A549 treated with CORT108297 at 1 μM for 4 hours (cell line): Measurements from ENCODE around the gene GNB1. TPM values are rescaled to one million over a fixed set of nuclear protein-coding genes. Genes with fewer than 3 reads are reported as not detected.

Source experiments
- total RNA-seq: library from RNA; stranded (reverse); fragments of 200-300 nt; extraction: Qiagen RNA extraction; gene quantifications from 5 replicates; pipeline ENCODE4 v1.2.3, GENCODE V29; 2022

Gene GNB1
- 161 to 208 TPM (median 194 TPM) in 5 replicates for total RNA-seq

GRCh38 chr1:1890506-1891348 lies at the start of gene GNB1:
Gene GNB1, minus strand, starts transcription at chr1:1891087. Its CDS starts 65,634 bp downstream, at chr1:1825453.

GRCh38 chr1:1918901-1919303 lies 28.0 kb upstream of the GNB1 start, which contains the start of gene TMEM52:
Gene TMEM52, minus strand, starts transcription at chr1:1919279. Its CDS starts 14 bp downstream, at chr1:1919265.

DNA sequence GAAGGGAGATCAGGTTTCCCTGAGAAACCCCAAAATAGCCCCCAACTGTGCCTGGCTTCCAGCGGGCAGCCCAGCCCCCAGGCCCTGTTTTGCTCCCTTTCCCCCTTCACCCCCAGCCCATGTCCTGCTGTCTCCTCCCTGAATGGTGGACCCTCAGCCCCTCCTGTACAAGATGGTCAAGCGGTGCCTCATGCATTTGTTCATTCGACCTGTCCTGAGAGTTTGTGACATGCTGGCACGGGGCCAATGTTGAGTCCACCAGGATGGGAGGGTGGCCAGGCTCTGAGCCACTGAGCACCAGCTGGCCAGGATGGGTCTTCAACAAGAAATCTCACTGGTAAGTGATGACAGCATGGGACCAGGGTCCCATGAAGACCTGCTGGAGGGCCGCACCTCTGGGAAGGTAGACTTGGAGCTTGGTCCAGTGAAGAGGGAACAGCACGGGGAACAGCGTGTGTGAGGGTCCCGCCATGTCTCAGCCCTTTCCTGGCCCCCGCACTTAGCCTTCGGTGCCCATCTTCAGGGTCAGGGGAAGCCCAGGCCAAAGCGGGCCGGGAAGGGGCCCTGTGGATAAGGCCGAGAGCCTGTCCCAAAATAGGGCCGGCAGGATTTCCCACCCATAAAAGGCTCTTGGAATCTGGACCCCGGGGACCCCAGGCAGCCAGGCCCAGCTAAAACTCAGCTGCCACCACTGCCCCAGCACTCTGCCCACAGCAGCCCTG lies 24.2 kb upstream of the GNB1 start, which contains the start of gene CALML6:
TSS of gene CALML6 (plus strand) at position 290 of the 722 bp plus-strand sequence. CDS start at position 311, 21 bp downstream.

GRCh38 chr1:1777950-1778662 lies 112.8 kb downstream of the GNB1 start, which contains the start of gene NADK:
Gene NADK, minus strand, starts transcription at chr1:1778470. Its CDS starts 13,064 bp downstream, at chr1:1765406.

Other genes starting within 250 kb of the GNB1 start
- 24.4 to 27.5 TPM (median 27.0 TPM) in 5 replicates for gene CDK11B, start 232.1 kb downstream of the GNB1 start, total RNA-seq
- gene SLC35E2B, start 198.3 kb downstream of the GNB1 start, total RNA-seq, result 10.0 to 14.5 TPM (median 12.6 TPM) in 5 replicates
- gene CDK11A, start 166.7 kb downstream of the GNB1 start, total RNA-seq, result 19.0 to 25.8 TPM (median 24.6 TPM) in 5 replicates
- gene NADK, start 112.6 kb downstream of the GNB1 start, total RNA-seq, result 28.6 to 40.1 TPM (median 39.5 TPM) in 5 replicates
- gene CALML6, start 24.2 kb upstream of the GNB1 start, total RNA-seq, result 0.15 to 0.39 TPM (median 0.24 TPM) in 5 replicates
- gene TMEM52, start 28.2 kb upstream of the GNB1 start, total RNA-seq, result 0.44 to 1.3 TPM (median 0.72 TPM) in 5 replicates
- 0.06 to 0.08 TPM (median 0.07 TPM) in 3 of 5 replicates, not detected in the others for gene CFAP74, start 112.7 kb upstream of the GNB1 start, total RNA-seq
- gene GABRD, start 128.3 kb upstream of the GNB1 start, total RNA-seq, result 0.16 to 0.77 TPM (median 0.60 TPM) in 5 replicates
- gene PRKCZ, start 159.3 kb upstream of the GNB1 start, total RNA-seq, result 8.6 to 10.5 TPM (median 9.5 TPM) in 5 replicates